Neural crest cell (in vitro differentiated cells): ENCODE measurements around the gene RBBP8NL. TPM values are rescaled to one million over a fixed set of nuclear protein-coding genes. Genes with fewer than 3 reads are reported as not detected.

Experiments
- DNase-seq: peaks from one replicate; pipeline ENCODE4 v3.0.0; 2021; ENCODE audit warnings: low read depth, mixed read lengths, low spot score
- H3K27ac Mint-ChIP-seq: one replicate; pipeline ENCODE4 v1.8.0; 2021; ENCODE audit warnings: mild to moderate bottlenecking, mixed read lengths; ENCODE audit not compliant: unreplicated experiment
- H3K27me3 Mint-ChIP-seq: 2 replicates; pipeline ENCODE4 v1.8.0; 2021; ENCODE audit warnings: low read depth, mild to moderate bottlenecking, mixed read lengths
- H3K36me3 Mint-ChIP-seq: 2 replicates; pipeline ENCODE4 v1.8.0; 2021; ENCODE audit warnings: low read depth, mild to moderate bottlenecking, mixed read lengths
- H3K4me1 Mint-ChIP-seq: 2 replicates; pipeline ENCODE4 v1.8.0; 2021; ENCODE audit warnings: mixed read lengths
- H3K4me3 Mint-ChIP-seq: one replicate; pipeline ENCODE4 v1.8.0; 2021; ENCODE audit warnings: mild to moderate bottlenecking, mixed read lengths
- H3K9me3 Mint-ChIP-seq: 2 replicates; pipeline ENCODE4 v1.8.0; 2021; ENCODE audit warnings: mixed read lengths
- total RNA-seq: library from RNA; stranded (reverse); gene quantifications from 2 replicates; pipeline ENCODE4 v1.2.1, GENCODE V29; 2021
- TF ChIP-seq, protein P1 (sequence below): fragments of 200-600 bp; sonication (generic); conservative IDR thresholded peaks from 2 replicates; pipeline ENCODE4 v1.5.0; 2021; ENCODE audit warnings: antibody characterized with exemption, mild to moderate bottlenecking

Gene RBBP8NL
- total RNA-seq, 1 donor from 2014 or later, result not detected

DNA sequence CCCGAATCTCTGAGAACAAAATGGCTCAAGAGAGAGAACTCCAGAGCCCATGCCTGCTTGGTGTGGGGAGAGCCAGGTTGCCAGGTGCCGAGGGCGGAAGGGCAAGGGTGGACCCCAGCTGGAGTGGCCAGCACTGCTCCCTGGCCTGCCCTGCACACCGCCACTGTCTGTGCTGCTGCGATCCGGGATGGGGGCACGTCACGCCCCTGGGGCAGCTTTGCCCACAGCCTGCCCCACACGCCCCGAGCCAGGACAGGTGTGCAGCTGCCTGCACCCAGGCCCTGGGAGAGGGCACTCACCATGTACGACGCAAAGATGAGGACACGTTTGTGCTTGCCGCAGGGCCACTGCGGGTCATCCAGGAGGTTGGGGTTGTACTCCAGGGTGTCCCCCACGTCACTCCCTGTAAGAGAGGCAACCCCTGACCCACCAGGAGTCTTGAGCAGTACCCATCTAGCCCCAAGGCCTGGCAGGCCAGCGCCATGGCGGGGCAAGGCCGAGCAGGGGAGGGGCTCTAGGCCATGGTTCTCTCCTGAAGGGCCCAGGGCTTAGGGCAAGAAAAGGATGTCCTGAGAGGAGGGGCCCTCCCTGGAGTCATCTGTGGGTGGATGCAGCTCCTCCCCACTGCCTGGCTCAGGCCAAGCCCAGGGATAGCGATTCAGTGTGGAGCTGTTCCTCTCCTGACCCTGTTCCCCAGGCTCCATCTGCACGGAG lies 34.6 kb downstream of the RBBP8NL start:
- peaks cover 16% of the 10 kb centered on the region for H3K4me1 Mint-ChIP-seq
- H3K9me3 Mint-ChIP-seq, result no peaks in the 10 kb centered on the region

DNA sequence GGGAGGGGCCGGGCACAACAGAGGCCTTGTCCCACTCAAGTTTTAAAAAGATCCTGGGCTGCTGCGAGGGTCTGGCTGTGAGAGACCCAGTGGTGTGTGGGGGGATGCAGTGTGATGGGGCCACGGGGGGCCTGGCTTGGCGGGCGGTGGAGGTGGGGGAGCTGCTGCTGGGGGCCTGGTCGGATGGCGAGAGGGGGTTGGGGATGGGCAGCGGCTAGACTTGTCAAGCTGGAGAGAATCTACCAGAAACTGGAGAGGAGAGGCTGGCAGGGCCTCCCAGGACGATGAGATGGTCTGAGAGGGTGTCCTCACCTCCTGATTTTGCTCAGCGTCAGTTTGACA lies 35.3 kb downstream of the RBBP8NL start:
- no peak overlapping the region for H3K4me3 Mint-ChIP-seq
- peaks cover 4% of the 10 kb centered on the region for H3K36me3 Mint-ChIP-seq
- peaks cover 21% of the 10 kb centered on the region for H3K4me1 Mint-ChIP-seq
- DNase-seq, result no peak
- H3K27ac Mint-ChIP-seq, result no peak overlapping the region
- H3K27me3 Mint-ChIP-seq, result no peaks in the 10 kb centered on the region
- TF ChIP-seq, protein P1, sequence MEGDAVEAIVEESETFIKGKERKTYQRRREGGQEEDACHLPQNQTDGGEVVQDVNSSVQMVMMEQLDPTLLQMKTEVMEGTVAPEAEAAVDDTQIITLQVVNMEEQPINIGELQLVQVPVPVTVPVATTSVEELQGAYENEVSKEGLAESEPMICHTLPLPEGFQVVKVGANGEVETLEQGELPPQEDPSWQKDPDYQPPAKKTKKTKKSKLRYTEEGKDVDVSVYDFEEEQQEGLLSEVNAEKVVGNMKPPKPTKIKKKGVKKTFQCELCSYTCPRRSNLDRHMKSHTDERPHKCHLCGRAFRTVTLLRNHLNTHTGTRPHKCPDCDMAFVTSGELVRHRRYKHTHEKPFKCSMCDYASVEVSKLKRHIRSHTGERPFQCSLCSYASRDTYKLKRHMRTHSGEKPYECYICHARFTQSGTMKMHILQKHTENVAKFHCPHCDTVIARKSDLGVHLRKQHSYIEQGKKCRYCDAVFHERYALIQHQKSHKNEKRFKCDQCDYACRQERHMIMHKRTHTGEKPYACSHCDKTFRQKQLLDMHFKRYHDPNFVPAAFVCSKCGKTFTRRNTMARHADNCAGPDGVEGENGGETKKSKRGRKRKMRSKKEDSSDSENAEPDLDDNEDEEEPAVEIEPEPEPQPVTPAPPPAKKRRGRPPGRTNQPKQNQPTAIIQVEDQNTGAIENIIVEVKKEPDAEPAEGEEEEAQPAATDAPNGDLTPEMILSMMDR, result no peak
- no peaks in the 10 kb centered on the region for H3K9me3 Mint-ChIP-seq

More for the DNA sequence above, 34.6 kb downstream of the RBBP8NL start:
- Mint-ChIP-seq H3K27me3 (no peaks in the 10 kb centered on the region), H3K4me3 (peak overlapping the region; percentile 41), H3K27ac (no peak overlapping the region), H3K36me3 (peaks cover 10% of the 10 kb centered on the region)
- no peak for DNase-seq
- TF ChIP-seq, protein P1, result no peak

DNA sequence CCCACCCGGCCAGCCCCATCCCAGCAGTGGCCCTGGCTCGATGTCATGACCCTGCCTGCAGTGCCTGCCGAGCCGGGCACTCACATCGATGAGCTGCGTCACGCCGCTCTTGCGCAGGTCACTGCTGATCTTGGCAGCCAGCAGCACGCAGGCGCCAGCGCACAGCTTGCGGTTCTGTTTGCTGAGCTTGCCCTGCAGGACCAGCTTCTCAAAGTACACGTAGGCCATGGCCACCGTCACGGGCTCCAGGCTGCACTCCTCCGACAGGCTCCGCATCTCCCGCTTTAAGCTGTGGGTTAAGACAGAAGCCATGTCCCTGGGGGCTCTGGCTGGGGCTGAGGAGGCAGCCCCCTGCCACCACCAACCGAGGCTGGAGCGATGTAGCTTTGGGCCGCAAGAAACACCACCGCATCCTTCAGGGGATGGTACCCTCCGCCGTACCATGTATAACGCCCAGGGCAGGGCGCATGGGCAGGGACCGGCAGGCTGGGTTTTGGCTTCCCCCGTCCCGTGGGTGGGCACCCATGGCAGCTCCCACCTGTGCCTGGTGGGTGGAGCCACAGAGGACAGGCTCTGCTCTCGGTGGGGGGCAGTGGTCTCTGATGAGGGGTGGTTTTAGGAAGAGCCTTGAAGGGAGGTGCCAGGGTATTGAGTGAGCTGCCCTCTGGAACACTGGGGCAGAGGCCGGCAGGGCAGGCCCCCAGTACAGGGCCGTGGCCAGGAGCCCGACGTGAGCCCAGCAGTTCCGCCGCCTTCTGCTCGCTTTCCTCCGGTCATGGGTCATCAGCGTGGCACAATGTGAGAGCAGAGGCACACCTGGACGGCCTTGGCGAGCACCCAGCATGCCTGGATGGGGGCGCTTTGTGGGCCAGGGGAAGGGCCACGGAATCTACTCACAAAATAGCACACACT lies 35.9 kb downstream of the RBBP8NL start:
- TF ChIP-seq, protein P1, result no peak
- H3K27ac Mint-ChIP-seq, result no peak overlapping the region
- H3K36me3 Mint-ChIP-seq, result peaks cover 4% of the 10 kb centered on the region
- no peaks in the 10 kb centered on the region for H3K9me3 Mint-ChIP-seq
- H3K4me1 Mint-ChIP-seq, result peaks cover 21% of the 10 kb centered on the region
- no peak for DNase-seq
- H3K27me3 Mint-ChIP-seq, result no peaks in the 10 kb centered on the region
- H3K4me3 Mint-ChIP-seq, result peak overlapping the region; percentile 44

DNA sequence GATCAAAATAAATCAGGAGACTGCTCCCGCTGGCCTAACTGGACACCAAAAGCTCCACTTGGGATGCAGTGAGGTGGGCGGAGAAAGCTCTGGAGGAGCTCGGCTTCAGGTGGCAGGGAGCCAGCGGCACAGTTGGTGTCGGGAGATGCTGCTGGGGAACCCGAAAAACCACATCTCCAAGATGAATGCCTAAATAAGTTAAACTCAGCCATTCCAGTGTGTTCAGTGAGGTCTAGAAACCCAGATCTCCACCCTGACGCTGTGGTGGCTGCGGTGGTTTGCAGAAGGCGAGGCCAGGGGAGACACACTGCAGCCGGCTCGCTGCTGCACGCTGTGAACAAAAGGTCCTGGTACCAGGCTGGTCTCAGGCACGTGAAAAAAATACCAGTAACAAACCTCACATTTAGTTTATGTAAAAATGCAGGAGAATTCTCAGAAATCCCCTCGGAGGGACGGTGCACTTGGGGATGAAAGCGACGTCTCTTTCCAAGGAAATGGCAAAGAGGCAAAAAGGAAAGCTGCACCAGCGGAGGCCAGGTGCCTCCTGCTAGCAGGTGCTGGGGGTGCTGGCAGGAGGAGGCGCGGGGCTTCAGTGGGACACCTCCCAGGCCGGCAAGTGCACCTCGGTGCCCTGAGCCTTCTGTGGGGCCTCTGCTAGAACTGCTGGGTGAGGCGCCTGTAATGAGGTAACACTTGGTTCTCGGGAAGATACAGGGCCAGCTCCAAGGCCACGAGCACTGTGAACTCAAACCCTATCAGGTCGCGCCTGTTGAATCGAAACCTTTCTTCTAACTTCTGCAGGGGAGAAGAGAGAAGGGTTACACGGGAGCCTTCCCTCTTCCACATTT lies 36.8 kb downstream of the RBBP8NL start:
- DNase-seq, result no peak
- peaks cover 28% of the 10 kb centered on the region for H3K4me1 Mint-ChIP-seq
- H3K27me3 Mint-ChIP-seq, result no peaks in the 10 kb centered on the region
- peak overlapping the region; percentile 92 for H3K4me3 Mint-ChIP-seq
- TF ChIP-seq, protein P1, result no peak
- peaks cover 4% of the 10 kb centered on the region for H3K36me3 Mint-ChIP-seq
- no peaks in the 10 kb centered on the region for H3K9me3 Mint-ChIP-seq
- H3K27ac Mint-ChIP-seq, result no peak overlapping the region

DNA sequence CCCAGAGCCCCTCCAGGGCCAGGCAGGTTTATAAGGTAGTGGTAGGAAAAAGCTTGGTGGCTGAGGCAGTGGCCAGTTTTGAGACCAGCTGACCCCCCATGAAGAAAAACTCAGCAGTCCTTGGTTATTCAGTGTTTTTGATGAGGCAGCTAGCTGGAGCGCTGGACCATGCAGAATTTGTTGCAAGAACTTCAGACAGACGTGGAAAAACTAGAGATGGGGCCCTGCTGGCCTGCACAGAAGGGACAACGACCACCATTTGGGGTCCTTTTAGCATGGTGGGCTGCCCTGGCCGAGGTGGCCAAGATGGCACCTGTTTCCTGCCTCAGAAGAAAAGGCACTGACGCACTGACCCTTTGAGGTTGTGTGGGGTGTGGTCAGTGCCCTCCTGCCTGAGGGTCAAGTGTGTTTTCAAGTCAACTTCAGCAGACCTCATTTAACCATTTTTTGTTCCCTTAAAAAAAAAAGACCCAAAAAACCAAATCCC lies 37.7 kb downstream of the RBBP8NL start:
- H3K9me3 Mint-ChIP-seq, result no peaks in the 10 kb centered on the region
- H3K36me3 Mint-ChIP-seq, result peaks cover 4% of the 10 kb centered on the region
- TF ChIP-seq, protein P1, result no peak
- H3K4me3 Mint-ChIP-seq, result peak overlapping the region; percentile 92
- H3K27me3 Mint-ChIP-seq, result no peaks in the 10 kb centered on the region
- DNase-seq, result no peak
- H3K4me1 Mint-ChIP-seq, result peaks cover 36% of the 10 kb centered on the region
- H3K27ac Mint-ChIP-seq, result no peak overlapping the region
